Heart right ventricle (tissue), 16 donors: ENCODE measurements around the gene SELPLG. TPM values are rescaled to one million over a fixed set of nuclear protein-coding genes. Genes with fewer than 3 reads are reported as not detected.

Source experiments
- ATAC-seq, 8 donors: fragments of 200-7000 bp; cut with Tn5 transposase; one replicate each; pipeline ENCODE4 v1.9.1; 2020; ENCODE audit warnings: mild to moderate bottlenecking in 8 of 8, moderate library complexity in 8 of 8, moderate number of reproducible peaks in 1 of 8
- DNase-seq, 2 donors: peaks; one replicate each; pipeline ENCODE4 v3.0.0-alpha.2; 2020
- H3K27ac ChIP-seq, 10 donors: fragments of 200-600 bp; sonication (generic) in 2 of 10; one replicate each; pipeline versions ENCODE4 v1.5.0 to v1.8.0; 2020 to 2022; ENCODE audit warnings: mild to moderate bottlenecking in 3 of 10
- H3K27me3 ChIP-seq, 7 donors: fragments of 200-600 bp; one replicate each; pipeline ENCODE4 v1.8.0; 2021 to 2022; ENCODE audit warnings: mild to moderate bottlenecking in 2 of 7
- H3K36me3 ChIP-seq, 9 donors: fragments of 200-600 bp; sonication (generic) in 1 of 9; one replicate each; pipeline versions ENCODE4 v1.5.0 to v1.8.0; 2020 to 2022; ENCODE audit warnings: mild to moderate bottlenecking in 2 of 9
- H3K4me1 ChIP-seq, 9 donors: fragments of 200-600 bp; sonication (generic) in 1 of 9; one replicate each; pipeline versions ENCODE4 v1.5.0 to v1.8.0; 2020 to 2022; ENCODE audit warnings: mild to moderate bottlenecking in 4 of 9
- H3K4me3 ChIP-seq, 10 donors: fragments of 200-600 bp; sonication (generic) in 2 of 10; one replicate each; pipeline versions ENCODE4 v1.5.0 to v1.8.0; 2020 to 2022; ENCODE audit warnings: mild to moderate bottlenecking in 7 of 10, moderate library complexity in 2 of 10
- H3K9me3 ChIP-seq, 11 donors: fragments of 200-600 bp in 10 of 11; sonication (generic) in 2 of 11; one replicate each; pipeline versions ENCODE4 v1.5.0 to v1.8.0; 2013 to 2022; ENCODE audit warnings: mild to moderate bottlenecking in 2 of 11, control low read depth in 1 of 11, moderate library complexity in 1 of 11
- CTCF ChIP-seq, 9 donors: fragments of 200-600 bp; sonication (generic) in 2 of 9; IDR thresholded peaks; one replicate each; pipeline versions ENCODE4 v1.5.0 to v1.8.0; 2021 to 2022; ENCODE audit warnings: antibody characterized with exemption in 9 of 9, mild to moderate bottlenecking in 5 of 9, moderate library complexity in 1 of 9
- WGBS, 2 donors: extraction: QIAGEN DNeasy Blood & Tissue Kit; methylation state at CpG; one replicate each; pipeline ENCODE4 v1.1.7; 2013; ENCODE audit warnings: inconsistent platforms in 1 of 2; 5-methylcytosine and 5-hydroxymethylcytosine counted together
- intact Hi-C, 10 donors: fragments of 100-400 bp; cut with DNase I; formaldehyde crosslinking; loops; one replicate each; pipeline versions ENCODE4 v1.11.1 to v1.14.2; 2022
- polyA plus RNA-seq, 2 donors: library from polyadenylated mRNA; stranded (reverse); fragments of 200-250 nt; gene quantifications; one replicate each; pipeline ENCODE4 v1.2.3, GENCODE V29; 2013
- total RNA-seq, 10 donors: library from RNA; stranded (reverse); fragmentation: NEBNext Ultra II Directional in 3 of 10; extraction: Animal tissue kit (Norgen Biotek cat#: 25700) in 3 of 10; gene quantifications; one replicate each; pipeline versions ENCODE4 v1.2.1 to v1.2.4, GENCODE V29; 2021 to 2023
- donor health status: Arrhythmogenic right ventricular cardiomyopathy.
- donor health status: ischemic (EF 13 %, LVEDD 7.1; RV severe dilation, severe dysfunction).
- donor health status: healthy with polysubstance abuse.
- donor health status: DM: no; HTN: yes; CAD: no.
- donor health status: DM: no; HTN: no; CAD: no.
- donor health status: ischemic (EF 25% LVEDD 6.9; RV normal size, moderate dysfunction).
- donor health status: ischemic (EF 25% LVEDD 5.7; RV mildly dilated, moderate dysfunction).
- donor health status: healthy.
- donor health status: DM: yes; HTN: yes; CAD: no.
- donor health status: Ischemic cardiomyopathy.
- donor health status: ischemic (EF 35%, LVEDD 5.7; RV mildly dilated, moderate dysfunction).
- donor health status: nonischemic (EF 11% LVEDD 7.7; RV severe dilation, severe dysfunction).
- donor health status: DM: yes; HTN: yes; CAD: no.
- donor health status: PGD.
- donor health status: ischemic (EF 29% LVEDD 5.4; RV normal size, mild dysfunction).
- donor health status: nonischemic (EF 23%, LVEDD 6.1; RV moderate dilation, normal function).

The SELPLG gene
- total and polyA plus RNA-seq, 12 donors, result 0.88 to 17.6 (median 2.4) TPM

- intact Hi-C loops, result no loop called here
- H3K27me3 ChIP-seq, result no peaks in the 10 kb centered on the region
- peaks cover 5 to 89% (median 48%) of the 10 kb centered on the region in 9 donors for H3K4me1 ChIP-seq
- TF ChIP-seq CTCF (IDR thresholded peaks at IDR 0.05), result no peak
- no peak overlapping the region for H3K4me3 ChIP-seq
- peak overlapping the region in 6 of 10 donors; percentile 9 to 79 (median 30) for H3K27ac ChIP-seq
- WGBS, 2 donors, result 63 to 72% methylated on average over 10 of the region's 10 CpGs
- peaks cover 0 to 79% (median 20%) of the 10 kb centered on the region in 9 donors for H3K36me3 ChIP-seq
- DNase-seq (no peak), ATAC-seq (no peak)
- no peaks in the 10 kb centered on the region for H3K9me3 ChIP-seq
Observed at GRCh38 chr12:108646600-108647579, 13.2 kb upstream of the SELPLG start.

DNA sequence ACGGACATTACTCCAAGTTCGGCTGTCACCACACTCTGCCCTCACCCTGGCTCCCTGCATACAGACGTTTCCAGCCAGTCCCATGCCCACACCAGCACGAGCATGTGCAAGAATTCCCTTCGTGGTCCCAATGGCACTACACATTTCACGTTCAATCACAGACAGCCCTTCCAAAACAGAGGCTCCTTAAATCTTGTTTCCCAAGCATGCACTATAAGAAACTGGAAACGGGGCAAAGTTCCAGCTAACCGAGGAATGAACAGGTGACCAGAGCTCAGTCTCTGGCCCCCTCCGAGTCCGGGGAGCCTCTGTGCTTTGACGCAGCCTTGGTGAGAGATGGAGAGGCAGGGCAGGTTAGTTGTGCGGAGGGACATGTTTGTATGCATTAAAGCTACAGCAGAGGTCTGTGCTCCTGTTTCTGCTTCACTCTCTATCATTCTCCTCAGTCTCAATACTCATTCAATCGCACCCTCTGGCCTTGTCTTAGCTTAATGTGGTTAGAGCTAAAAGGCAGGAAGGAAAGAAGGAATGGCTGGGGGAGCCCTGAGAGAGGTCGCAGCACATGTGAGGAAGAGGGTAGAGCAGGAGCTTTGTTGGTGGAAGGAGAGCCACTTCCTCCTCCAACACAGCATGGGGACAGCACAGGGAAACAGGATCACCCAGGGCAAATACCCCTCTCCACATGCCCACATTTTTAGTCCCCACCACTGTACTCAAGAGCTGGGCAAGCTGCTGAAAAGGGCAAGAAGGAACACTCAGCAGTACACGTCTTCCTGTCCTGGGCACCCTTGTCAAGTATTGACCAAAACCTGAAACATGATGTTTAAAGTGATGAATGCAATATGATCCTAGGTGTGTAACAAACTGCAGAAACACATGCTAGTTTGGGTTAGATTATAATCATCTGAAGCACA is 12.2 kb upstream of the SELPLG start:
- DNase-seq (no peak), ATAC-seq (no peak)
- Histone ChIP-seq H3K4me3 (no peak overlapping the region), H3K4me1 (peaks cover 5 to 94% (median 58%) of the 10 kb centered on the region in 9 donors), H3K9me3 (no peaks in the 10 kb centered on the region), H3K27ac (peak overlapping the region in 4 of 10 donors; percentile 5 to 79 (median 49)), H3K27me3 (no peaks in the 10 kb centered on the region), H3K36me3 (peaks cover 0 to 70% (median 13%) of the 10 kb centered on the region in 9 donors)
- WGBS, 2 donors, result 80 to 82% methylated on average over 15 of the region's 15 CpGs
- TF ChIP-seq CTCF (IDR thresholded peaks at IDR 0.05), result no peak
- intact Hi-C loops, result no loop called here

- Histone ChIP-seq H3K4me1 (peaks cover 5 to 92% (median 55%) of the 10 kb centered on the region in 9 donors), H3K4me3 (no peak overlapping the region), H3K36me3 (peaks cover 0 to 58% (median 12%) of the 10 kb centered on the region in 9 donors), H3K27ac (peak overlapping the region in 8 of 10 donors; percentile 47 to 82 (median 62)), H3K9me3 (no peaks in the 10 kb centered on the region), H3K27me3 (no peaks in the 10 kb centered on the region)
- ATAC-seq (no peak), DNase-seq (no peak)
- intact Hi-C loops, result no loop called here
- 97 to 99% methylated on average over 7 of the region's 7 CpGs for WGBS, 2 donors
- no peak for TF ChIP-seq CTCF (IDR thresholded peaks at IDR 0.05)
Observed at GRCh38 chr12:108644811-108645120, 11.1 kb upstream of the SELPLG start.
